ENCODE measurements around the gene MED29.

DNA sequence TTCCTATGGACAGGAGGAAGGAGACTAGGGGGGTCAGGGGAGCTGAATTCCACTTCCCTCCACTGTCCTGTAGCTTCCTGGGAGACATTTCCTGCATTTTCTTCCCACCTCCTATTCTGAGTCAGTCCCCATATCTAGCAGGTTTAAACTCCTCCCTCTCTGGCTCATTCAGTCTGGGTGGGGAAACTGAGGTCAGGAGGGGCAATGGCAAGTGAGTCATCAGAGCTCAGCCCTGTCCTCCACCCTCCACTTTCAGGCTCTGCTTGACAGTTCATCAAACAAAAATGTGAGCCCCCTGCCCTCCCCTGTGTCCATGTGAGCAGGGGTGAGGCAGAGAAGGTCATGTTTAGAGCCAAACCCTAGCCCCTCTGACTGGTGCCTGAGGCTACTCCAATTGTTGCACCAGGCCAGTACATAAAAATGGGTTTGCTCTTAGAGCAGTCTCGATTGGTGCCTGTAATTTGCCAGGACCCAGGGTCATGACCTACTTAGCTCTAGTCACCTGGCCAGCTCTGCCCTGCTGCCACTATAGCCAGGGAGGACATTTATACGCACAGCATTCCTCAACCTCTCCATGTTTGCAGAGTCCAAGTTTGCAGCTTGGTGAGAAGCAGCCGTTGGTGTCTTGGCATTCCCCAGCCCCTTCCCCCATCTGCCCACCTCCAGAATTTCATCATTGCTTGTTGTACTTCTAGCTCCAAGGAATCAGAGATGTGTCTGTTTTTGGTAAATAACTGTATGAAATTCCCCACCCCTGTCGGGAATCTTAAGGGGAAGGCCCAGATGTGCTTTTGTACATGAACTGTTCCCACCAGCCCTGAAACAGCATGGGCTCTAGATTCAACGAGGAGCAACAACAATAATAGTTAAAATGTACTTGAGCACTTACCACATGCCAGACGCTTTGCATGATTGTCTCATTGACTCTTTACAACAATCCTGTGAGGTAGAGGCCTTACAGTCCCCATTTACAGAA is 28.2 kb upstream of the MED29 start:
- TF ChIP-seq, protein P1, sequence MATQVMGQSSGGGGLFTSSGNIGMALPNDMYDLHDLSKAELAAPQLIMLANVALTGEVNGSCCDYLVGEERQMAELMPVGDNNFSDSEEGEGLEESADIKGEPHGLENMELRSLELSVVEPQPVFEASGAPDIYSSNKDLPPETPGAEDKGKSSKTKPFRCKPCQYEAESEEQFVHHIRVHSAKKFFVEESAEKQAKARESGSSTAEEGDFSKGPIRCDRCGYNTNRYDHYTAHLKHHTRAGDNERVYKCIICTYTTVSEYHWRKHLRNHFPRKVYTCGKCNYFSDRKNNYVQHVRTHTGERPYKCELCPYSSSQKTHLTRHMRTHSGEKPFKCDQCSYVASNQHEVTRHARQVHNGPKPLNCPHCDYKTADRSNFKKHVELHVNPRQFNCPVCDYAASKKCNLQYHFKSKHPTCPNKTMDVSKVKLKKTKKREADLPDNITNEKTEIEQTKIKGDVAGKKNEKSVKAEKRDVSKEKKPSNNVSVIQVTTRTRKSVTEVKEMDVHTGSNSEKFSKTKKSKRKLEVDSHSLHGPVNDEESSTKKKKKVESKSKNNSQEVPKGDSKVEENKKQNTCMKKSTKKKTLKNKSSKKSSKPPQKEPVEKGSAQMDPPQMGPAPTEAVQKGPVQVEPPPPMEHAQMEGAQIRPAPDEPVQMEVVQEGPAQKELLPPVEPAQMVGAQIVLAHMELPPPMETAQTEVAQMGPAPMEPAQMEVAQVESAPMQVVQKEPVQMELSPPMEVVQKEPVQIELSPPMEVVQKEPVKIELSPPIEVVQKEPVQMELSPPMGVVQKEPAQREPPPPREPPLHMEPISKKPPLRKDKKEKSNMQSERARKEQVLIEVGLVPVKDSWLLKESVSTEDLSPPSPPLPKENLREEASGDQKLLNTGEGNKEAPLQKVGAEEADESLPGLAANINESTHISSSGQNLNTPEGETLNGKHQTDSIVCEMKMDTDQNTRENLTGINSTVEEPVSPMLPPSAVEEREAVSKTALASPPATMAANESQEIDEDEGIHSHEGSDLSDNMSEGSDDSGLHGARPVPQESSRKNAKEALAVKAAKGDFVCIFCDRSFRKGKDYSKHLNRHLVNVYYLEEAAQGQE (IDR thresholded peaks at IDR 0.05; ENCODE audit: low read depth, low read length), result no peak
- no peak for TF ChIP-seq POLR2A (IDR thresholded peaks at IDR 0.05; ENCODE audit: low read depth, low read length)
- TF ChIP-seq CBX5 (IDR thresholded peaks at IDR 0.05; ENCODE audit: low read depth), result no peak
- no peak for TF ChIP-seq GABPA (IDR thresholded peaks at IDR 0.05; ENCODE audit: low read depth)
- TF ChIP-seq, protein P2, sequence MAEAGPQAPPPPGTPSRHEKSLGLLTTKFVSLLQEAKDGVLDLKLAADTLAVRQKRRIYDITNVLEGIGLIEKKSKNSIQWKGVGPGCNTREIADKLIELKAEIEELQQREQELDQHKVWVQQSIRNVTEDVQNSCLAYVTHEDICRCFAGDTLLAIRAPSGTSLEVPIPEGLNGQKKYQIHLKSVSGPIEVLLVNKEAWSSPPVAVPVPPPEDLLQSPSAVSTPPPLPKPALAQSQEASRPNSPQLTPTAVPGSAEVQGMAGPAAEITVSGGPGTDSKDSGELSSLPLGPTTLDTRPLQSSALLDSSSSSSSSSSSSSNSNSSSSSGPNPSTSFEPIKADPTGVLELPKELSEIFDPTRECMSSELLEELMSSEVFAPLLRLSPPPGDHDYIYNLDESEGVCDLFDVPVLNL (IDR thresholded peaks at IDR 0.05; ENCODE audit: low read depth, low read length), result no peak
- TF ChIP-seq MYC (IDR thresholded peaks at IDR 0.05; ENCODE audit: insufficient read depth, insufficient read length, insufficient replicate concordance, low read length, severe bottlenecking), result no peak
- no peak for TF ChIP-seq SREBF2 (IDR thresholded peaks at IDR 0.05; ENCODE audit: low read length)

All from GM12878 (cell line).